Aorta (tissue), 5 donors: ENCODE data around the gene RNF208. TPM values are rescaled to one million over a fixed set of nuclear protein-coding genes. Genes with fewer than 3 reads are reported as not detected.

Experiments
- ATAC-seq: fragments of 200-7000 bp; cut with Tn5 transposase; one replicate; pipeline ENCODE4 v1.9.1; 2022; ENCODE audit warnings: moderate library complexity; ENCODE audit not compliant: low FRiP score
- DNase-seq, 2 donors: peaks; one replicate each; pipeline ENCODE4 v3.0.0-alpha.2; 2020
- H3K27ac ChIP-seq, 2 donors: one replicate each; pipeline ENCODE4 v1.5.1; 2013; ENCODE audit warnings: low read length in 2 of 2, mild to moderate bottlenecking in 2 of 2, moderate library complexity in 2 of 2, control low read depth in 1 of 2, inconsistent platforms in 1 of 2, low read depth in 1 of 2
- H3K27me3 ChIP-seq, 2 donors: one replicate each; pipeline ENCODE4 v1.6.1; 2013; ENCODE audit warnings: control low read depth in 1 of 2, low read length in 1 of 2, mild to moderate bottlenecking in 1 of 2, moderate library complexity in 1 of 2; ENCODE audit not compliant: insufficient read depth in 2 of 2, control insufficient read depth in 1 of 2
- H3K36me3 ChIP-seq, 2 donors: one replicate each; pipeline ENCODE4 v1.6.1; 2013; ENCODE audit warnings: control low read depth in 1 of 2, low read length in 1 of 2, mild to moderate bottlenecking in 1 of 2; ENCODE audit not compliant: insufficient read depth in 2 of 2, control insufficient read depth in 1 of 2
- H3K4me1 ChIP-seq, 2 donors: one replicate each; pipeline ENCODE4 v1.6.1; 2013; ENCODE audit warnings: low read length in 2 of 2, control low read depth in 1 of 2, mild to moderate bottlenecking in 1 of 2, moderate library complexity in 1 of 2; ENCODE audit not compliant: insufficient read depth in 2 of 2, control insufficient read depth in 1 of 2
- H3K4me3 ChIP-seq, 2 donors: one replicate each; pipeline ENCODE4 v1.5.1; 2013; ENCODE audit warnings: low read length in 2 of 2, control low read depth in 1 of 2, mild to moderate bottlenecking in 1 of 2
- H3K9me3 ChIP-seq: one replicate; pipeline ENCODE4 v1.6.1; 2013; ENCODE audit warnings: mild to moderate bottlenecking, low read length; ENCODE audit not compliant: control insufficient read depth
- WGBS, 2 donors: extraction: QIAGEN DNeasy Blood & Tissue Kit; methylation state at CpG; one replicate each; pipeline ENCODE4 v1.1.7; 2013; 5-methylcytosine and 5-hydroxymethylcytosine counted together
- intact Hi-C, 2 donors: fragments of 100-400 bp; cut with DNase I; formaldehyde crosslinking; loops; one replicate each; pipeline versions ENCODE4 v1.14.2 to v1.15.0; 2022
- polyA plus RNA-seq, 2 donors: library from polyadenylated mRNA; stranded (reverse); fragments of 200-250 nt; gene quantifications; one replicate each; pipeline ENCODE4 v1.2.3, GENCODE V29; 2013
- total RNA-seq, 2 donors: library from RNA; stranded (reverse); fragmentation: NEBNext Ultra II Directional; extraction: Animal tissue kit (Norgen Biotek cat#: 25700); gene quantifications; one replicate each; pipeline ENCODE4 v1.2.1, GENCODE V29; 2021
- donor health status: healthy with polysubstance abuse.
- donor health status: Bipolar disorder and iron deficiency.
- donor health status: DM: no; HTN: no; CAD: no.
- donor health status: DM: no; HTN: no; CAD: no.
- donor health status: DM: yes; HTN: yes; CAD: no.

The RNF208 gene
- total and polyA plus RNA-seq, 4 donors = 2.2 to 11.8 (median 3.1) TPM

DNA sequence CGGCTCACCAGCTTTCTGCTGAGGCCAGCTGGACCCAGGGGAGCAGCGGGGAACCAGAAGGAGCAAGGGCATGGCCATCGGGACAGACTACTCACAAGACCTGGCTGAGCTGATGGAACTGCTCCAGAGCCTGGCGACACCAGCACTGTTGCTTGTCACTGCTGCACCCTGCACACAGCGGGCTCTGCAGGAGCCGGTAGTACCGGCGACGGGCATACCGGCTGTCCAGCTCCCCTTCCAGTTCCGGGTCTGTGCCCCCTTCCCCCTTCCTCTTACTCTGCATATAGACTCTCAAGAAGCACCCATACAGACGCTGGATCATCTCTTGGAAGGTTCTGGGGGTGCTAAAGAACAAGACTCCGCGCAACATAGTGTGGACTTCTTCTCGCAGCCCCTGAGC, 34.7 kb downstream of the RNF208 start:
- DNase-seq (no peak), ATAC-seq (no peak)
- Histone ChIP-seq H3K36me3 (peaks cover 0 to 2% of the 10 kb centered on the region in 2 donors), H3K4me3 (peak overlapping the region in 1 of 2 donors; percentile 74), H3K9me3 (no peaks in the 10 kb centered on the region), H3K27ac (no peak overlapping the region), H3K4me1 (no peaks in the 10 kb centered on the region), H3K27me3 (no peaks in the 10 kb centered on the region)
- 81 to 84% methylated on average over 15 of the region's 15 CpGs for WGBS, 2 donors
- intact Hi-C loops = no loop called here

DNA sequence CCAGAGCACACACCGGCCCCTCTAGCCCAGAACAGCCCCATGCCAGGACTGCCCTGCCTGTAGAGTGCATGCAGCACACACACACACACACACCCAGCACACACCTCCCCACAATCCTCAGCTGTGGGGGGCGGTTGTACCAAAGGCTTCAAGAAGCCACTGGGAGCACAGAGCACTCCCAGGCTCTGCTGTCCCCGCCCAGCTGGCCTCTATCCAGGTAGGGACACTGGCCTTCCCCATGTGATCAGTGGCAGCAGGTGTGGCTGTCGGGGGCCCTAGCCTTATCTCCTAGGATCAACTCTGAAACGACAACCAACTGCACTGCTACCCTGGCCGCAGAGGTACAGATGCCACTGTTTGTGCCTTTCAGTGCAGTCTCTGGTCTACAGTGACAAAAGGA, 35.7 kb downstream of the RNF208 start:
- H3K4me1 ChIP-seq = no peaks in the 10 kb centered on the region
- intact Hi-C loops = no loop called here
- peaks cover 0 to 2% of the 10 kb centered on the region in 2 donors for H3K36me3 ChIP-seq
- DNase-seq (no peak), ATAC-seq (no peak)
- no peak overlapping the region for H3K27ac ChIP-seq
- H3K27me3 ChIP-seq = no peaks in the 10 kb centered on the region
- no peaks in the 10 kb centered on the region for H3K9me3 ChIP-seq
- WGBS, 2 donors = 81 to 83% methylated on average over 6 of the region's 6 CpGs
- H3K4me3 ChIP-seq = no peak overlapping the region

DNA sequence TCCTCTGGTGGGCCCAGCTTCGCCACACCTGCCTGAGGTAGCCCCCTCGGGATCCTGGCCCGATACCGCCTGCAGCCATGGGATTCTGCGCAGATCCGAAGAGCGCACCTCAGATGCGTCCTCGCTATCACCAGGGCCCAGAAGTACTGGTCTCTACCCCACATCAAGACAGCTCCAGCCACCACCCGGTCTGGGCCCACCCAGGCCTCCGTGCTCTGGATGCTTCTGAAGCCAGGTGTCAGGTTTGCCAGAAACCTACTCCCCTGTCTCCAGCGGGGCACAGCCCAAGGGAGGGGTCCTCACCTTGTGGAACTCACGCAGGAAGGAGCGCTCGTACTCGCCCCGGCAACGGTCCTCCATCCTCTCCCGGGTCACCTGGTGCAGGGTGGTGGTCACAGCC, 36.1 kb downstream of the RNF208 start:
- no peak for DNase-seq
- ATAC-seq = no peak
- Histone ChIP-seq H3K9me3 (no peaks in the 10 kb centered on the region), H3K36me3 (peaks cover 0 to 4% of the 10 kb centered on the region in 2 donors), H3K27me3 (no peaks in the 10 kb centered on the region), H3K27ac (no peak overlapping the region), H3K4me3 (no peak overlapping the region), H3K4me1 (no peaks in the 10 kb centered on the region)
- intact Hi-C loops = no loop called here
- 91 to 92% methylated on average over 19 of the region's 19 CpGs for WGBS, 2 donors

DNA sequence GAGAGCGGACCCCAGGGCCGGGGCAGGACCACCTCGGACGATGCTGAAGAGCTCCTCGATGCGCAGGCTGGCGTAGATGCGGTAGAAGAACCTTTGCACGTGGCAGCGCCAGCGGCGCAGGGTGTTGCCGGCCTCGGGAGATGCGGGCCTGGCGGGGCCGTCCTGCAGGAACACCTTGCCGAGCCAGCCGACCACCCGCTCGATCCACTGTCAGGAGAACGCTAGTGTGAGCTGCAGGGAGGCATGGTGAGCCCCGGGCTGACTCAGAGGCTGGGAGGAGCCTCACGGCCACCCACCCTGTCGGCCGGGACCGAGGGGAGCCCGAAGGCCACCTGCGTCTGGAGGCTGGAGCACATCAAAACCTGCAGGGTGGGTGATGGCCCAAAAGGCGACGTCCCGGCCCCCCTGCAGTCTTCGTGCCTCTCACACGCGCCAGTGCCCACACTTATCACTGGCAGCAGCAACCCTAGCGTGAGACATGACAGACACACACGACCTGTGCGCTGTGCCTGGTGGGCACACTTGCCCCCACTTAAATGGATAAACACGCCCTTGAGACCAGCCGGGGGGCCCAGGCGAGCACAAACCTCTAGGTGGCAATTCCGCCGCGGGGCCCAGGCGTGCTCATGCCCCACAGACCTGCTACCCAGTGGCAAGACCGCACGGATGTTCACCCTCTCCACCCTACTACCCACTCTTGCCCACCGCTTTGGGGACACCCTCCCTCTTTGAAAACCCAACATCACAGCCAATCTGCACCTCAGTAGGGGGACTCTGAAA, 37.0 kb downstream of the RNF208 start:
- intact Hi-C loops = no loop called here
- Histone ChIP-seq H3K36me3 (peaks cover 0 to 4% of the 10 kb centered on the region in 2 donors), H3K27ac (no peak overlapping the region), H3K9me3 (no peaks in the 10 kb centered on the region), H3K4me3 (no peak overlapping the region), H3K4me1 (no peaks in the 10 kb centered on the region), H3K27me3 (no peaks in the 10 kb centered on the region)
- ATAC-seq (no peak), DNase-seq (no peak)
- 91 to 94% methylated on average over 48 of the region's 48 CpGs for WGBS, 2 donors

DNA sequence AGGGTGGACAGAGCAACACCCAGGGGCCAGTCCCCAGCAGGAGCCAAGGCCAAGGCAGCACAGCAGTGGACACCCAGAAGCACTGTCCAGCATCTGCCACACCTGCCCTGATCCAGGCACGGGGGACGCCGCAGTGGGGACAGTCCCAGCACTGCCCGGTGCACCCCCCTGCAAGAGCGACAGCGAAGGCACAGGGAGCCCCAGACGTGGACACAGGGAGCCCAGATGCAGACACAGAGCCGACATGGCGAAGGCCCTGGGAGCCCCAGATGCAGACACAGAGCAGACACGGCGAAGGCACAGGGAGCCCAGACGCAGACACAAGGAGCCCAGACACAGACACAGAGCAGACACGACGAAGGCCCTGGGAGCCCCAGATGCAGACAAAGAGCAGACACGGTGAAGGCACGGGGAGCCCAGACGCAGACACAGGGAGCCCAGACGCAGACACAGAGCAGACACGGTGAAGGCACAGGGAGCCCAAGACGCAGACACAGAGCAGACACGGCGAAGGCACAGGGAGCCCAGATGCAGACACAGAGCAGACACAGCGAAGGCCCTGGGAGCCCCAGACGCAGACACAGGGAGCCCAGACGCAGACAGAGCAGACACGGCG, 38.0 kb downstream of the RNF208 start:
- Histone ChIP-seq H3K4me3 (no peak overlapping the region), H3K4me1 (no peaks in the 10 kb centered on the region), H3K27me3 (no peaks in the 10 kb centered on the region), H3K36me3 (peaks cover 0 to 4% of the 10 kb centered on the region in 2 donors), H3K27ac (no peak overlapping the region), H3K9me3 (no peaks in the 10 kb centered on the region)
- DNase-seq (no peak), ATAC-seq (no peak)
- intact Hi-C loops = no loop called here
- WGBS, 2 donors = 91 to 94% methylated on average over 27 of the region's 27 CpGs

DNA sequence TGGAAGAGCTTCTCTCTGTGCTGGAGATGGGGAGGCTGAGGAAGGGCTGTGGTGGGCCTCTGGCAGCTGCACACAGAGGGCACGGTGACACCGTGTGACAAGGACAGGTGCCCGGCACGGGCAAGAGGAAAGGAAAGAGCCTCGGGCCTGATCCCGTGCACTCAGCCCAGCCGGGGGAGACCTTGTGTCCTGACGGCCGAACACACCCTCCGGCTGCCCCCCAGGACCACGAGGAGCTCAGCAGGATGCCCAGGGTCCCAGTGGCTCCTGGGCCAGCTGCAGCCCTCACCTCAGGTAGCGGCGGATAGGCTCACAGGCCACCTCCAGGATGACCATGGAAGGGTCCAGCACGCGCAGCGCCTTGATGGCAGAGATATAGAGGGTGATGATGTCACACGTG, 39.2 kb downstream of the RNF208 start:
- ATAC-seq = no peak
- Histone ChIP-seq H3K4me1 (no peaks in the 10 kb centered on the region), H3K9me3 (no peaks in the 10 kb centered on the region), H3K4me3 (no peak overlapping the region), H3K36me3 (peaks cover 0 to 4% of the 10 kb centered on the region in 2 donors), H3K27ac (no peak overlapping the region), H3K27me3 (no peaks in the 10 kb centered on the region)
- intact Hi-C loops = no loop called here
- no peak for DNase-seq
- WGBS, 2 donors = 88 to 96% methylated on average over 17 of the region's 17 CpGs

DNA sequence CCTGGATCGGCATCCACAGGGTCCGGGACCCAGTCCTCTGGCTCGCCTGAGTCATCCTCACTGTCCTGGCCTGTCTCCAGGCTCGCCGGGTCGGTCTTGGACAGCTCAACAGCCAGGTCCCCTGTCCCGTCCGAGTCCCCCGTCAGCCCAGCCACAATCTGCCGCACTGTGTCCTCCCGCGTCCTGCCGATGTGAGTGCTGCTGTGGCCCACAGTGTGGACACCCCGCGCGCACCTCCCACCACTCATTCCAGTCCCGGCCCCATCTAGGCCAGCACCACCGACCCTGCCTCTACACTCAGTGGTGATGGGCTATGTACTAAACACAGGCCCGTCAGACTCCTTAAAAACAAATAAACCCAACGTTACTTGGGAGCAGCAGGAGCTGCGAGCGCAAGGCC, 40.4 kb downstream of the RNF208 start:
- no peak overlapping the region for H3K4me3 ChIP-seq
- 91 to 93% methylated on average over 22 of the region's 22 CpGs for WGBS, 2 donors
- DNase-seq (no peak), ATAC-seq (no peak)
- no peak overlapping the region for H3K27ac ChIP-seq
- H3K36me3 ChIP-seq = peaks cover 0 to 4% of the 10 kb centered on the region in 2 donors
- intact Hi-C loops = no loop called here
- no peaks in the 10 kb centered on the region for H3K4me1 ChIP-seq
- H3K9me3 ChIP-seq = no peaks in the 10 kb centered on the region
- H3K27me3 ChIP-seq = no peaks in the 10 kb centered on the region

DNA sequence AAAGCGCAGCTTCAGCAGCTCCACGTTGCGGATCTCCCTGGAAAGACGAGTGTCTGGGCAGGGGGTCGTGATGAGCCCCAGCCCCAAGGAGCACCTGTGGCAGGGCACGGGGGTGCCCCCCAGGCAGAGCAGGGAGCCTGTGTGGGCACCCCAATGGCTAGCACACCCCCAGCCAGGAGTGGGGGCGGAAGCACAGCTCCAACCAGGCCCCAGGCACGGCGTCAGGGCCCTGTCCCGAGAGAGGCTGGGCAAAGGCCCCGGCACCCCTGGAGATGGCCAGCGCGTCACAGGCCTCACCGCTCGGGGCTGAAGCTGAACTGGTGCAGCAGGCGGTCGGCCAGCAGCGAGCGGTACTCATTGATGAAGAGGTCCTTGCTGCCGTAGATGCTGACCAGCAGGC, 41.5 kb downstream of the RNF208 start:
- Histone ChIP-seq H3K4me3 (no peak overlapping the region), H3K27me3 (no peaks in the 10 kb centered on the region), H3K36me3 (peaks cover 0 to 4% of the 10 kb centered on the region in 2 donors), H3K9me3 (no peaks in the 10 kb centered on the region), H3K27ac (no peak overlapping the region), H3K4me1 (no peaks in the 10 kb centered on the region)
- intact Hi-C loops = no loop called here
- ATAC-seq (peak; percentile 8), DNase-seq (no peak)
- 92 to 93% methylated on average over 16 to 20 of the region's 20 CpGs for WGBS, 2 donors

DNA sequence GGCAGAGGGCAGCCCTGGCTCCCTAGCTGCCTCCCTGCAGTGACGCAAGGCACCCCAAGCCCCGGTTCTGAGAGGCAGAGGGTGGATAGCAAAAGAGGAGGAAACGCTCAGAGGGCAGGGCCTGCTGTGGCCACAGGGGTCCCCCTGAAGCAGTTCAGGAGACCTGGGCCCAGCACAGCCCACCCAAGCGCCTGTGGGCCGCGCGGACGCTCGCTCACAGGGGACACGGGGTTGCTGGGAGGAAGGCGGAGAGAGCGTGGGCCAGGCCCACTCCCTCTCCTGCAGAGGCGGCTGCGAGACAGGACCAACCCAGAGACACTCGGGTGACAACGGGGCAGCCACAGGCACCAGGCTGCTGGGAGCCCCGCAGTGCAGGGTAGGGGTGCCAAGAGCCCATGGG, 42.3 kb downstream of the RNF208 start:
- no peak overlapping the region for H3K4me3 ChIP-seq
- ATAC-seq = no peak
- H3K9me3 ChIP-seq = no peaks in the 10 kb centered on the region
- intact Hi-C loops = no loop called here
- H3K4me1 ChIP-seq = no peaks in the 10 kb centered on the region
- no peak overlapping the region for H3K27ac ChIP-seq
- DNase-seq = no peak
- WGBS, 2 donors = 92 to 94% methylated on average over 15 to 17 of the region's 17 CpGs
- H3K27me3 ChIP-seq = no peaks in the 10 kb centered on the region
- peaks cover 0 to 4% of the 10 kb centered on the region in 2 donors for H3K36me3 ChIP-seq
